ENCODE data around the gene PIP5K1A.
A peak's percentile ranks its signal among the peaks of the same experiment; 100 is the strongest.
"Not testable (repeated sequence)": the region's sequence is repeated elsewhere in the genome, so short reads cannot be mapped to it uniquely, and the experiment has no call there.

The PIP5K1A gene

GRCh38 chr1:151259351-151259750 is 61.0 kb downstream of the PIP5K1A start:
- no peak for DNase-seq

- no peak for DNase-seq
These were observed 67.3 kb downstream of the PIP5K1A start for GRCh38 chr1:151265446-151266236.

- DNase-seq: no peak
These were observed 68.0 kb downstream of the PIP5K1A start for GRCh38 chr1:151266315-151266714.

GRCh38 chr1:151266821-151267220 is 68.5 kb downstream of the PIP5K1A start:
- no peak for DNase-seq

- DNase-seq: no peak
These were observed 69.4 kb downstream of the PIP5K1A start for GRCh38 chr1:151267760-151268159.

GRCh38 chr1:151273924-151274466 is 75.6 kb downstream of the PIP5K1A start:
- no peak for DNase-seq

GRCh38 chr1:151275341-151275740 is 77.0 kb downstream of the PIP5K1A start:
- DNase-seq: not testable (repeated sequence)

GRCh38 chr1:151277249-151277648 is 78.9 kb downstream of the PIP5K1A start:
- DNase-seq: no peak

GRCh38 chr1:151281225-151281968 is 83.0 kb downstream of the PIP5K1A start:
- DNase-seq: peak; percentile 98

GRCh38 chr1:151281969-151282882 is 83.9 kb downstream of the PIP5K1A start, which contains the start of gene ZNF687:
ZNF687 (plus strand) TSS chr1:151282299; CDS start chr1:151286292, 3,993 bp downstream.
- DNase-seq: peak; percentile 99

GRCh38 chr1:151282883-151283725 is 84.8 kb downstream of the PIP5K1A start:
- DNase-seq: peak; percentile 28

- DNase-seq: no peak
These were observed 85.7 kb downstream of the PIP5K1A start for GRCh38 chr1:151284013-151284577.

- DNase-seq: no peak
These were observed 88.4 kb downstream of the PIP5K1A start for GRCh38 chr1:151286619-151287340.

- no peak for DNase-seq
These were observed 89.0 kb downstream of the PIP5K1A start for GRCh38 chr1:151287341-151287699.

- no peak for DNase-seq
These were observed 89.6 kb downstream of the PIP5K1A start for GRCh38 chr1:151287767-151288500.

GRCh38 chr1:151288502-151288901 is 90.2 kb downstream of the PIP5K1A start:
- no peak for DNase-seq

GRCh38 chr1:151289080-151289935 is 91.0 kb downstream of the PIP5K1A start:
- no peak for DNase-seq

GRCh38 chr1:151289991-151290708 is 91.8 kb downstream of the PIP5K1A start:
- no peak for DNase-seq
